GM12865 (cell line): ENCODE measurements around the gene UQCRQ.

Source experiments
- DNase-seq: peaks from one replicate; pipeline ENCODE4 v3.0.0; 2010; ENCODE audit warnings: low read depth
- H3K4me3 ChIP-seq: 2 replicates; pipeline ENCODE4 v1.5.1; 2011; ENCODE audit warnings: mild to moderate bottlenecking, low read depth, low read length, control low read depth
- TF ChIP-seq, protein P1 (sequence below): IDR thresholded peaks from 2 replicates; pipeline ENCODE4 v1.5.1; 2011; ENCODE audit warnings: low read length, control low read depth, low read depth, inconsistent platforms; ENCODE audit not compliant: insufficient read depth; ENCODE audit errors: missing control alignments

Gene UQCRQ

DNA sequence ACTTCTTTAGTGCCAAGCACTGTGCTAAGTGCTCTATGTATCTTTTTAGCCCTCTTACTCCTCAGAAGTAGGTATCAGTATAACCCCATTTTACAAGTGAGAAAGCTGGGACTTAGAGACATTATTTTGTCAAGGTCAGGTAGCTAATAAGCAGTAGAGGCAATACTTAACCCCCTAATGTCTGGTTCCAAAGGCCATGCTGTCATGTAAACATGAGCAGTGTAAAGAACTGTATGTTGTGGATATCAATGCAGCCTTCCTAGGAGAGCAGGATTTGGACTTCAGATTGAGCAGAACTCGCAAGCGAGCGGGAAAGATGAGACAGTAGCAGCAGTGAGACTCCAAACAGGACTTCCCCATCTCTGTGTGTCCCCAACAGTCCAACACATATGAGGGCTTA, 32.4 kb upstream of the UQCRQ start:
- no peak overlapping the region for H3K4me3 ChIP-seq
- TF ChIP-seq, protein P1, sequence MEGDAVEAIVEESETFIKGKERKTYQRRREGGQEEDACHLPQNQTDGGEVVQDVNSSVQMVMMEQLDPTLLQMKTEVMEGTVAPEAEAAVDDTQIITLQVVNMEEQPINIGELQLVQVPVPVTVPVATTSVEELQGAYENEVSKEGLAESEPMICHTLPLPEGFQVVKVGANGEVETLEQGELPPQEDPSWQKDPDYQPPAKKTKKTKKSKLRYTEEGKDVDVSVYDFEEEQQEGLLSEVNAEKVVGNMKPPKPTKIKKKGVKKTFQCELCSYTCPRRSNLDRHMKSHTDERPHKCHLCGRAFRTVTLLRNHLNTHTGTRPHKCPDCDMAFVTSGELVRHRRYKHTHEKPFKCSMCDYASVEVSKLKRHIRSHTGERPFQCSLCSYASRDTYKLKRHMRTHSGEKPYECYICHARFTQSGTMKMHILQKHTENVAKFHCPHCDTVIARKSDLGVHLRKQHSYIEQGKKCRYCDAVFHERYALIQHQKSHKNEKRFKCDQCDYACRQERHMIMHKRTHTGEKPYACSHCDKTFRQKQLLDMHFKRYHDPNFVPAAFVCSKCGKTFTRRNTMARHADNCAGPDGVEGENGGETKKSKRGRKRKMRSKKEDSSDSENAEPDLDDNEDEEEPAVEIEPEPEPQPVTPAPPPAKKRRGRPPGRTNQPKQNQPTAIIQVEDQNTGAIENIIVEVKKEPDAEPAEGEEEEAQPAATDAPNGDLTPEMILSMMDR, result no peak
- no peak for DNase-seq

DNA sequence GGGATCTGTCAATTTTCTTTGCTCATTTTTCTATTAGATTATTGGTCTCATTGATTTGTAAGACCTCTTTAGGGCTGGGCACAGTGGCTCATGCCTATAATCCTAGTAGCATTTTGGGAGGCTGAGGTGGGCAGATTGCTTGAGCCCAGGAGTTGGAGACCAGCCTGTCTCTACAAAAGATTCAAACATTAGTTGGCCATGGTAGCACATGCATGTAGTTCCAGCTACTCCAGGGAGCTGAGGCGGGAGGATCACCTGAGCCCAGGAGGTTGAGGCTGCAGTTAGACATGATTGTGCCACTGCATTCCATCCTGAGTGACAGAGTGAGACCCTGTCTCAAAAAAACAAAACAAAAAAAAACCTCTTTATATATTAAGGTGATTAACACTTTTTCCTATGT, 29.6 kb upstream of the UQCRQ start:
- TF ChIP-seq, protein P1, result no peak
- no peak for DNase-seq
- H3K4me3 ChIP-seq, result no peak overlapping the region

DNA sequence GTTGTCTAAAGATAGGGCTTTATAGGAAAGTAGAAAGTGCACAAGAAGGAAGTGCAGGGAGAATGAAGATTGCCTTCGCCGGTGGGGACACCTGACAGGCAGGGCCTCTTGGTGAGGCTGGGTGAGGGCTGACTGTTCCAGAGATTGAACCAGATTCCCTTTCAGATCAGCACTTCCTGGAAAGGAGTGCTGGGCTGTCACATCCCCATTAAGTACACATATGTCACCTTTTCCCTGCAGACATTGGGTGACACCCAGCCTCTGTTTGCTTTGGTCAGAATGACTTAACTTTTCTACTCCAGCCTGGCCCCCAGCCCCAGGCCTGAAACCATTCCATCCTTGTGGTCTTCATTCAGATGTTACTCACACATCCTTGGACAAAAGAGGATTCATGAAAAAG, 28.6 kb upstream of the UQCRQ start:
- no peak for DNase-seq

DNA sequence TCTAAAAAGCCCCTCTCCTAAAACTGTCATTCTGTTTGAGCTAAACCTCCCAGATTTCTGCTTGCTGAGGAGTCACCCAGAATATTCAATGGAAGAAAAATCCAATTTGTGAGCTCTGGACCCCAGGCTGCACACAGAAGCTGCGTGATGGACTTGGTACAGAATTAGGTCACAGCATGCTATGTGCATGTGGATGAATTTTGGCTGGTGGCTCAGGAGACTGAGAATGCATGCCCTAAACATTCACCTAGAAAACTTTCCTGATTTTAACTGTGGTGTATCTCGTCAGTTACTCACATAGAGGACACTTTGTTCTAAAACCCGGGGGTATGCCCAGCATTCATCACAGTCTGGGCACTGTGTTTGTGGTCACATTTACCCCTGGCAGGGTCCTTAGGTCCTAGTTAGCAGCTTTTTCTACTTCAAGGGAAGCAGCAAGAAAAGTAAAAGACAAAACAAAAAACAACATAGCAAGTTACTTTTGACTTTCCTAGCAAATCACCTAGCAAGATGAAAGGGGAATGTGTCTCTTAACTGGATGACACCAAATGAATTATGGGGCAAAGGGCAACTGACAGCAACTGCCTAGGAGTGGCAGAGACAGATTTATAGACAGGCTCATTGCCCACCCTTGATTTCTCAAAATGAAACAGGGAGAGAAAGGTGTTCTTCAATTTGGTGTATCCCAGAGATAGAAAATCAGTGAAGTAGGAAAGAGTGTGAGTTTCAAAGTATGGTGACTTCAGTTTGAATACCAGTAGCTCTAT, 27.7 kb upstream of the UQCRQ start:
- no peak overlapping the region for H3K4me3 ChIP-seq
- TF ChIP-seq, protein P1, result no peak
- no peak for DNase-seq

More for the DNA sequence above, 28.6 kb upstream of the UQCRQ start:
- TF ChIP-seq, protein P1, result no peak
- H3K4me3 ChIP-seq, result no peak overlapping the region

DNA sequence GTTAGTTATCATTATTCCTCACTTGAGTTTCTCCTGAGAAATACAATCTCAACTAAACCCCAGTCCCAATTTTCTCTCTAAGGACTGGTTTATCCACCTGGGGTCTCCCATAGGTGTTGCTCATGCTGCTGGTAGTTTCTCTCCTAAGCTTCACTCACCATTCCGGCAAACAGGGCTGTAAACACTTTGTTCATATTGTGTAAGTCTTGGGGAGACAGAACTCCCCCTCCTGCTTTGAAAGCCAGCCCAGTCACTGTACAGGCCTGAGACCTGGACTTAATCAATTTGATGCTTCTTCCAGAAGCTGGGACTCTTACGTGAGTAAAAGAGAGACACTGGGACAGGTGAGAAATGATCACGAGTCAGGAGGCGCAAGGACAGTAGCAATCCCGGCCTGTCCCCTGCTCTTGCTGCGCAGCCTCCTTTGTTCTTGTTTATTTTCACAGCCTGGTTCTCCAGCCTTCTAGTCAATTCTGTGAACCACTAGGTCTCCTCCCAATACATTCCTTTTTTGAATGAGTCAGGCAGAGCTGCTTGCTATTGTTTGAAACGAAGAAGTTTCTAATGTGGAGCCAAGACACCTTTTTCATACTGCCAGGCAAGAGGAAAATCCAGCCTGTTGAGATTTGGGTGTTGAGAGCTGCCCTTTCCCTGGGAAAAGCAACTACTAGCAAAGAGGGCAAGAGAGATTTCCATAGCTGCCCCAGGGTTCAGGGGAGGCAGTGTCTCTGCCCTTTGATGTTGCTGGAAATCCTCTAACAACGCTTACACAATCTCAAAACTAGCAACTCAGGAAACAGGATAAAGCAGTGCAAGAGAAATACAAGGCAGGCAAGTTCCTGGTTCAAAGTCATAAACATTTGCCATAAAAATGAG, 26.8 kb upstream of the UQCRQ start:
- TF ChIP-seq, protein P1, result no peak
- no peak for DNase-seq
- H3K4me3 ChIP-seq, result no peak overlapping the region

DNA sequence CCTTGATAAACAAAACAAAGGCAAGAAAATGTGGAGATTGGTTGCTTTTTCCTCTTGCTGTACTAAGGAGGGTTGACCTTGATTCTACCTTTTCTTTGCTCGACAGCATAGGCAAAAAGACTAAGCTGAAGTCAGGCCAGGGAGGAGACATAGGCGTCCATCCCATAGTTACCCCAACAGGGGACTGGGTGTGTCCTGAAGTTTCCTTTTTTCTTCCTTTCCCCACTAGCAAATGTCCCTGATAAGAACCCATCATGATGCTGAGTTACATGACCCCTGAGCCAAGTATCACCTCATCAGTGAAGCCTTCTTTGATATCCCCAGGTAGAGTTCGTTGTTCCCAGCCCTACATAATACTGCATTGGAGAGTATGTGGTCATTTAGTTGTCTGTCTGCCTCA, 26.1 kb upstream of the UQCRQ start:
- TF ChIP-seq, protein P1, result no peak
- no peak for DNase-seq
- no peak overlapping the region for H3K4me3 ChIP-seq
